NCI-H1417 (cell line): ENCODE results near the gene FAM110C.
"Not testable (repeated sequence)": the region's sequence is repeated elsewhere in the genome, so short reads cannot be mapped to it uniquely, and the experiment has no call there.

ENCODE experiments used
- DNase-seq, 3 experiments: peaks; one replicate each; lab custom pipeline; 2025; lab: John Stamatoyannopoulos, UW

Gene FAM110C, protein sequence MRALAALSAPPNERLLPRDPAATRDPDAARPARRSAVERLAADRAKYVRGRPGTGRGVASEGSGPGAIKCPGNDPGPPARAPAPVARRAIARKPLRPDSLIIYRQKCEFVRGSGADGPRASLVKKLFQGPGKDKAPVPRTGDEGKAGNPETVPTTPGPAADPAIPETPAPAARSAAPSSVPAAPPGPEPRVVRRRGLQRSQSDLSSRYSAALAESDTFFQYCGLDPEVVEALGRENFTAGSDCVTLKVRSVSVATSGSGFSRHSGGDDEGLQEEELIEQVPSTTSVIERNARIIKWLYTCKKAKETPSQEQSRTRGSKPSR

DNA sequence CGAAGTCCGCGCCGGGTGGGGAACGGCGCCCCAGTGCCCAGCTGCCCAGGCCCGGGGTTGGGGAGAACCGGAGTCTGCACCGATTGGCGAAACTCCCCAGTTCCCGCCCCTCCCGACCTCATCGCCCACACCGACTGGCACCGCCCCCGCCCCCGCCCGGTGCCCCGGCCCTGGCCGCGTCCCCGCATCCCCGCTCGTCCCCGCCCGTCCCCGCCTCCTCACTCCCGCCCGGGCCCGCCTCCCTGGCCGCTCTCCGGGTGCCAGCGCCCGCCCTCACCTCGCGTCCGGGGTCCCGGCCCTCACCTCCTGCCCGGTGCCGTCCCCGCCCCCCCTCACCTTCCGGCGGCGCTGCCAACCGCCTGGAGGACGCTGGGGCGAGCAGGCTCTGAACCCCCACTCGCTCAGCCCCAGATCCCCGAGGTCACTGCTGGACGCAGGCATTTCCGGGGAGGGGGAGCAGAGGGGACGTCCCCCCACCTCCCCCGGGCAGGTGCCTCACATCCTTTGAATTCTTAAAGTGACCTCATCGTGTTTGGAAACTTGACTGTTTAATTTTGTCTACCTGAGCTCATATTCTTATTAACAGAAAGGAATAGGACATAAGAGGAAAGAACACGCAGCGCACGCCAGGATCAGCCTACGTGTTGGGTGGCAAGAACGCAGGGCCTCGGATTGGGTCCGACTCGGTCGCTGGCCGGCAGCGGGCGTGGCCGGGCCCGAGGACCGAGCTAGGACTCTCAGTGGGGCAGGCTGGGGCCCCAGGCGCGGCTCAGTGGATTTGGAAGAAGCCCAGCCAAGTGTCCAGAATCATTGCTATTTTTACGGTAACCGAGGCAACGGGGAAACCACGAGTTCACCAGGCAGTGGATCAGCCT, at the start of gene FAM110C:
Gene FAM110C (minus strand): TSS at position 35 of the 875 bp plus-strand sequence. CDS start 120 bp downstream, outside the sequence.
- peak; percentile 56 to 58 (median 58) for DNase-seq

DNA sequence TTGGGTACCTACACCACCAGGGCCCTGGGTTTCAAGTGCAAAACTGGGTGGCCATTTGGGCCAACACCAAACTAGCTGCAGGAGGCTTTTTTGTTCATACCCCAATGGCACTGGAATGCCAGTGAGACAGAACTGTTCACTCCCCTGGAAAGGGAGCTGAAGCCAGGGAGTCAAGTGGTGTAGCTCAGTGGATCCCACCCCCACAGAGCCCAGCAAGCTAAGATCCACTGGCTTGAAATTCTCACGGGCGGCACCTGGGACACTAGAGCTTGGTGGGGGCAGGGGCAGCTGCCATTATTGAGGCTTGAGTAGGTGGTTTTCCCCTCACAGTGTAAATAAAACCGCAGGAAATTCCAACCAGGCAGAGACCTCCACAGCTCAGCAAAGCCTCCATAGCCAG, 46.0 kb upstream of the FAM110C start:
- peak in 1 of 3 experiments; percentile 14 for DNase-seq

- no peak for DNase-seq
Measured at GRCh38 chr2:90645-91312, 44.5 kb upstream of the FAM110C start.

DNA sequence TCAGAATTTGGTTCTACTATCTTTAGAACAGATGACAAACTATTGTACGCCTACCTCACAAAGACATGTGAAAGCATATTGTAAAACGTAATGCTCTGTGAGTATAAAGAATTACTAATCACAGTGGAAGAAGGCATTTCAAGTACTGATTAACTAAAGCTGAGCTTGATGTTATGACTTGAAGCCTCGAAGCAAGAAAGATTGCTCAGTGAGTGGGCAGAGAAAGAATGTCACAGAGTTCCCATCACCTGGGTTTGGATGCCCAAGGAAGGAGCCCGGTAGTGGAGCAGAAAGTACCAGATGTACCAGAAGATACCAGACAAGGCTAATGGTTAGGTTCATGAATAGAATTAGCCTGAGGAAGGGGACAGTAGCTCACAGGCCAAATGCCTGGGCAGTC, 39.5 kb upstream of the FAM110C start:
- no peak for DNase-seq

- DNase-seq, result peak in 2 of 3 experiments; percentile 41 to 81
Measured at GRCh38 chr2:84121-84520, 37.8 kb upstream of the FAM110C start.

GRCh38 chr2:80971-81736, 34.8 kb upstream of the FAM110C start:
- DNase-seq, result no peak

DNA sequence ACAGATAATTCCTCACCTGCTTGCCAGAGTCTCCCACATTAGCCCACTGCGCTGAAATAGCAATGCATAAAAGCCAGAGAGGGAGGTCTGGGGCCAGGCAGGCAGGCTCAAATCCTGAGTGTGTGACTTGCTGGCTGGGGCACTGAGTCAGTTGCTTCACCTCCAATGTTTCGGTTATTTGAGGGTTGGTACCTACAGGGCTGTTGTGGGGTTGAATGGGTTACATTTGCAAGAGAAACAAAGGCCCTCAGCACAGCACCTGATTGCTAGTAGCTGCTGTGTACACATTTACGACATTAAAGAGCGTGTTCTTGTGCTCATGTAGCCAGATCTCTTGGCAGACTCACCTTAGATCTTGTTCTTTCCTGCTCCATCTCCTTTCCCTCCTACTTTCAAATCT, 34.1 kb upstream of the FAM110C start:
- no peak for DNase-seq

DNA sequence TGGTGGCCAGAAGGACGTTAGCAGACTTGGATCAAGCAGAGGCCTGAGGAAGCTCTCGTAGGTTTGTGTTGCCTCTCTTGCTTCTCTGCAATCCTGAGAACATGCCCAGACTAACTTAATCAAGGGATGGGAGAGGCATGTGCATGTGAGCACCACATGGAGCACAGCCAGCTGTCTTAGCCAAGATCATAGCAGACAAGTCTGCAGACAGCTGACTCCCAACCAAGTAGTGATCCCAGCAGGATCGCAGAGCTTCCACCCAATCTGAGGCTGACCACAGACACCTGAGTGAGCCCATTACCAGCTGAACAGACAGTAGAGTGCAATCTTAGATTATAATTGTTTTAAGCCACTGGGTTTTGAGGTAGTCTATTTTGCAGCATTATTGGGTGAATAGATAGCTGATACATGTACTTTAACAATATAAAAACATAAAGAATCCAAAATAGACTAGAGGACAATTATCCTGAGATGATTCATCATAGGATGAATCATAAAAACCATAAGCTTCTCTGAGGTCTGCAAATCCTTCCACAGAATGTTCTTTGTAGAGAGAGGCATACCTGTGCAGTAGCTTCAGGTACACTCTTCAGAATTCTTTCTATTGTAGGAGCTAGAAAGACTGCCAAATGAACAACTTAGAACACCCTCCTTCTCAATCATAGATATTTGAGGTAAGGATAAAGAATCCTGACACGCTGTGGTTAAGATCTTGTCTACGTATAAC, 25.2 kb upstream of the FAM110C start:
- no peak for DNase-seq

- peak; percentile 26 to 70 (median 60) for DNase-seq
Measured at GRCh38 chr2:69366-70344, 23.4 kb upstream of the FAM110C start.

DNA sequence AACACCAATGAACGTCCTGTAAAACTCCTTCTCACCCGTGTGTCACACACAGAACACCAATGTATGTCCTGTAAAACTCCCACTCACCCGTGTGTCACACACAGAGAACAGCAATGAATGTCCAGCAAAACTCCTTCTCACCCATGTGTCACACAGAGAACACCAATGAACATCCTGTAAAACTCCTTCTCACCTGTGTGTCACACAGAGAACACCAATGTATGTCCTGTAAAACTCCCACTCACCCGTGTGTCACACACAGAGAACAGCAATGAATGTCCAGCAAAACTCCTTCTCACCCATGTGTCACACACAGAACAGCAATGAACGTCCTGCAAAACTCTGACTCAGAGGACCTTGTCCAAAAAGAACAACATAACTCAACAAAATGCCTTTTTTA, 22.3 kb upstream of the FAM110C start:
- not testable (repeated sequence) for DNase-seq

GRCh38 chr2:66853-67252, 20.5 kb upstream of the FAM110C start:
- no peak for DNase-seq

GRCh38 chr2:65121-65520, 18.8 kb upstream of the FAM110C start:
- no peak for DNase-seq

DNA sequence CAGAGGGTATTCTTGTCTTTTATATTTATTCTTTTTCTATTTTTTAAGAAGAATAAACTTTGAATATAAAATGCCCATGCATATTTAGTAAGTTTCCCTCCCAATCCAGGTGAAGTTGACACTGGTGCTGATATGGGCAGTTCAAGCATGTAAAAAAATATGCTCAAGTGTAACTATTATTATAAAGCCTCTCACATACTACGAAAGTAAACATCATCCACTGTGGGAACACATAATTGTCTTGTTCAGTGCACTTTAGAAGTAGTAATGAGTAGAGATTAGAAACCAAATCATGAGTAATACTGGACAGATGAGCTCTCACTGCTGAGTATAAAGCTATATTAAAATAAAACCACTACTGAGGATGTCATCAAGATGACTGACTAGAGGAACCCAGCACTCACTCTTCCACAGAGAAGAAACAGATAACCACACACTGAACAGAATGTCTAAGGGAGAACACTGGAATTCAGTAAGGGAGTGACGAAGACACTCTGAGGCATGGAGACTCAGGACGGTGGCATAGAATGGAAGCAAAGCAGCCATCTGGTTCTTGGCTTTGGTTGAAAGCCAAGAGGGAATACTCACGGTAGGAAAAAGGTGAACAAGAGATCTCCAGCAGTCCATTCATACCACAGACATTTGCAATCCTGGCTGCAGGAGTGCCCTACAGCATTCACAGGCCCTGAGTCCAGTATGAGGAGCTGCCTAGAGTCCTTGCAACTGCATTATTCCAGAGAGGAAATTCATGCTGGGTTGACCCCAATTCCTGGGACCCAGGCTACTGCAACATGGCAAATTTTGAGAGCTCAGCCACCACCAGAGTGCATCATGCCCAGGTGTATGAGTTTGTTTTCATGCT, 9.5 kb upstream of the FAM110C start:
- DNase-seq, result peak in 2 of 3 experiments; percentile 28 to 44

GRCh38 chr2:51613-52012, 5.3 kb upstream of the FAM110C start:
- DNase-seq, result no peak

GRCh38 chr2:47737-48136, 1.4 kb upstream of the FAM110C start:
- no peak for DNase-seq

DNA sequence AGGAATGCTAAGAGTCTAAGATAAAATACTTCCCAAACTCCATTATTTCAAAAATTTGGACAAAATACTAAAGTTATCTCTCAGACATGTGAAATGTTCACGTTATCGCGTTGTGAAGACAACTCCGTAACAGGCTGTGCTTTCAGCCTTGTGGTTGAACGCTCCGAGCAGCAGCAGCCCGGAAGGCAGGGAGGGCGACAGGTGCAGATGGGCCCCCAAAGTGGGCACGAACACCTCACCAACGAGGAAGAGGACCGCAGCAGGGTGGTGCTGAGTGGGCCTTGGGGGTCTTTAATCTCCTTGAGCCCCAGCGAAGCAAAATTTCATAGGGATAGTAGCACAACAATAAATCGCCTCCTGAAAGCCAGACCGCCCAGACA, 1.0 kb upstream of the FAM110C start:
- DNase-seq, result no peak

DNA sequence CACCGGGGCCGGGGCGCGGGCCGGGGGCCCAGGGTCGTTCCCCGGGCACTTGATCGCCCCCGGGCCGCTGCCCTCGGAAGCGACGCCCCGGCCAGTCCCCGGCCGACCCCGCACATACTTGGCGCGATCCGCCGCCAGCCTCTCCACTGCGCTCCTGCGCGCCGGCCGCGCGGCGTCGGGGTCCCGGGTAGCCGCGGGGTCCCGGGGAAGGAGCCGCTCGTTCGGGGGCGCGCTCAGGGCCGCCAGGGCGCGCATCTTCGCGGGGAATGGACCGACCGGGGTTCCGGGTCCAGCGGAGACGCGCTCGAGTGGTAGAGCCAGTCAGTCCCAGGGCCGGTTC, 204 bp downstream of the FAM110C start:
- DNase-seq, result peak in 1 of 3 experiments; percentile 68

GRCh38 chr2:45342-46130, 769 bp downstream of the FAM110C start:
- peak; percentile 38 to 68 (median 61) for DNase-seq
